ENCODE results near the gene DHCR7.

- TF ChIP-seq CTCF (IDR thresholded peaks at IDR 0.05) (no peak), POLR2A (IDR thresholded peaks at IDR 0.05) (no peak)
Observed at GRCh38 chr11:71418643-71419042, 29.6 kb downstream of the DHCR7 start.
